Psoas muscle (tissue), 8 donors: Measurements from ENCODE around the gene ITPKA. TPM values are rescaled to one million over a fixed set of nuclear protein-coding genes. Genes with fewer than 3 reads are reported as not detected.
A peak's percentile ranks its signal among the peaks of the same experiment; 100 is the strongest.

Experiments used
- ATAC-seq, 4 donors: fragments of 200-7000 bp; cut with Tn5 transposase; one replicate each; pipeline ENCODE4 v1.9.1; 2020; ENCODE audit warnings: moderate library complexity in 3 of 4, mild to moderate bottlenecking in 2 of 4
- DNase-seq, 2 donors: peaks; one replicate each; pipeline ENCODE4 v3.0.0-alpha.2; 2020
- H3K27ac ChIP-seq: fragments of 200-600 bp; one replicate; pipeline ENCODE4 v1.8.0; 2022
- H3K27me3 ChIP-seq, 3 donors: fragments of 200-600 bp in 1 of 3; one replicate each; pipeline versions ENCODE4 v1.6.1 to v1.8.0; 2013 to 2022; ENCODE audit warnings: low read length in 2 of 3, mild to moderate bottlenecking in 2 of 3, moderate library complexity in 1 of 3; ENCODE audit not compliant: insufficient read depth in 3 of 3
- H3K36me3 ChIP-seq, 2 donors: fragments of 200-600 bp in 1 of 2; one replicate each; pipeline versions ENCODE4 v1.6.1 to v1.8.0; 2013 to 2022; ENCODE audit warnings: low read depth in 1 of 2, mild to moderate bottlenecking in 1 of 2, moderate library complexity in 1 of 2; ENCODE audit not compliant: insufficient read depth in 1 of 2
- H3K4me1 ChIP-seq: fragments of 200-600 bp; one replicate; pipeline ENCODE4 v1.8.0; 2022
- H3K4me3 ChIP-seq: fragments of 200-600 bp; one replicate; pipeline ENCODE4 v1.8.0; 2022; ENCODE audit warnings: mild to moderate bottlenecking
- H3K9me3 ChIP-seq: fragments of 200-600 bp; one replicate; pipeline ENCODE4 v1.8.0; 2022
- WGBS, 3 donors: extraction: QIAGEN DNeasy Blood & Tissue Kit; methylation state at CpG; one replicate each; pipeline versions ENCODE4 v1.1.6 to v1.1.7; 2013; 5-methylcytosine and 5-hydroxymethylcytosine counted together
- intact Hi-C, 2 donors: fragments of 100-400 bp; cut with DNase I; formaldehyde crosslinking; loops; one replicate each; pipeline versions ENCODE4 v1.11.0 to v1.14.2; 2022
- polyA plus RNA-seq, 3 donors: library from polyadenylated mRNA; stranded (reverse); fragments of 200-250 nt; gene quantifications; one replicate each; pipeline ENCODE4 v1.2.3, GENCODE V29; 2013
- total RNA-seq, 4 donors: library from RNA; stranded (reverse); fragmentation: NEBNext Ultra II Directional in 2 of 4; extraction: Animal tissue kit (Norgen Biotek cat#: 25700) in 2 of 4; gene quantifications; one replicate each; pipeline versions ENCODE4 v1.2.1 to v1.2.4, GENCODE V29; 2021 to 2023
- TF ChIP-seq, protein P1 (sequence below): fragments of 200-600 bp; IDR thresholded peaks from one replicate; pipeline ENCODE4 v1.8.0; 2022; ENCODE audit warnings: antibody characterized with exemption
- donor health status: healthy with polysubstance abuse.
- donor health status: DM: no; HTN: no; CAD: no; lungs with moderate emphysema.
- donor health status: Bipolar disorder and iron deficiency.
- donor health status: healthy.
- donor health status: DM: yes; HTN: yes; CAD: no.
- donor health status: DM: no; HTN: no; CAD: no.
- donor health status: DM: no; HTN: no; CAD: no.
- donor health status: DM: yes; HTN: yes; CAD: no.

Gene ITPKA
- total and polyA plus RNA-seq, 7 donors = 0.04 to 1.7 (median 0.79) TPM; not detected in 1

DNA sequence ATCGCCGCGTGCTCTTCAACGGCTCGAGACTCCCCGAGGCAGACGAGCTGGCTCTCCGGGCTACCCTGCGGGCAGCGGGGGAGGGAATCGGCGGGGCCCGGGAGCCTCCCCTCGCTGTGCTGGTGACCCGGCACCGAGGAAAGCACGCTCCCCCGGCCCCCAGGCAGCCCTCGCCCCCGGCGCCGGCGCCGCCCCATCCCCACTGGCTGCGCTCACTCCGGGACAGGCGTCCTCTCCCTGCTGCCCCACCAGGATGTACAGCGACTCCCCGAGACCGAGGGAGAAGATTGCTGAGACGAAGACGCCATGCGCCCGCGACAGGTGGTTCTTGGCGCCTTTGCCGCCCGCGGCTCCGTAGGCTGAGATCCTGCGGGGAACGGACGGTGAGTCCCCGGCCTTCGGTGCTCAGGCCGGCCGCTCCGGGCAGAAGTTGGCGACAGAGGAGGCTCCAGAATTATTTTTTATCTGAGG is 18.3 kb downstream of the ITPKA start:
- 1 to 2% (median 2%) methylated on average over 27 to 49 of the region's 49 CpGs for WGBS, 3 donors

GRCh38 chr15:41512512-41512939 is 18.9 kb downstream of the ITPKA start:
- 4 to 6% (median 5%) methylated on average over 31 to 33 of the region's 33 CpGs for WGBS, 3 donors
- intact Hi-C loops = no loop called here
- TF ChIP-seq, protein P1, sequence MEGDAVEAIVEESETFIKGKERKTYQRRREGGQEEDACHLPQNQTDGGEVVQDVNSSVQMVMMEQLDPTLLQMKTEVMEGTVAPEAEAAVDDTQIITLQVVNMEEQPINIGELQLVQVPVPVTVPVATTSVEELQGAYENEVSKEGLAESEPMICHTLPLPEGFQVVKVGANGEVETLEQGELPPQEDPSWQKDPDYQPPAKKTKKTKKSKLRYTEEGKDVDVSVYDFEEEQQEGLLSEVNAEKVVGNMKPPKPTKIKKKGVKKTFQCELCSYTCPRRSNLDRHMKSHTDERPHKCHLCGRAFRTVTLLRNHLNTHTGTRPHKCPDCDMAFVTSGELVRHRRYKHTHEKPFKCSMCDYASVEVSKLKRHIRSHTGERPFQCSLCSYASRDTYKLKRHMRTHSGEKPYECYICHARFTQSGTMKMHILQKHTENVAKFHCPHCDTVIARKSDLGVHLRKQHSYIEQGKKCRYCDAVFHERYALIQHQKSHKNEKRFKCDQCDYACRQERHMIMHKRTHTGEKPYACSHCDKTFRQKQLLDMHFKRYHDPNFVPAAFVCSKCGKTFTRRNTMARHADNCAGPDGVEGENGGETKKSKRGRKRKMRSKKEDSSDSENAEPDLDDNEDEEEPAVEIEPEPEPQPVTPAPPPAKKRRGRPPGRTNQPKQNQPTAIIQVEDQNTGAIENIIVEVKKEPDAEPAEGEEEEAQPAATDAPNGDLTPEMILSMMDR = no peak
- no peak overlapping the region for H3K27ac ChIP-seq
- H3K4me1 ChIP-seq = peaks cover 22% of the 10 kb centered on the region
- peak overlapping the region; percentile 54 for H3K4me3 ChIP-seq
- peaks cover 0 to 8% of the 10 kb centered on the region in 2 donors for H3K36me3 ChIP-seq
- ATAC-seq = peak in 3 of 4 donors; percentile 25 to 48 (median 40)
- peaks cover 0 to 34% (median 26%) of the 10 kb centered on the region in 3 donors for H3K27me3 ChIP-seq
- no peak for DNase-seq
- H3K9me3 ChIP-seq = no peaks in the 10 kb centered on the region

More for the DNA sequence above, 18.3 kb downstream of the ITPKA start:
- DNase-seq = no peak
- TF ChIP-seq, protein P1 = no peak
- Histone ChIP-seq H3K27me3 (peaks cover 0 to 34% (median 26%) of the 10 kb centered on the region in 3 donors), H3K4me3 (peak overlapping the region; percentile 54), H3K36me3 (peaks cover 0 to 2% of the 10 kb centered on the region in 2 donors), H3K9me3 (no peaks in the 10 kb centered on the region), H3K4me1 (peaks cover 22% of the 10 kb centered on the region), H3K27ac (no peak overlapping the region)
- intact Hi-C loops = no loop called here
- peak in 3 of 4 donors; percentile 22 to 32 (median 25) for ATAC-seq

DNA sequence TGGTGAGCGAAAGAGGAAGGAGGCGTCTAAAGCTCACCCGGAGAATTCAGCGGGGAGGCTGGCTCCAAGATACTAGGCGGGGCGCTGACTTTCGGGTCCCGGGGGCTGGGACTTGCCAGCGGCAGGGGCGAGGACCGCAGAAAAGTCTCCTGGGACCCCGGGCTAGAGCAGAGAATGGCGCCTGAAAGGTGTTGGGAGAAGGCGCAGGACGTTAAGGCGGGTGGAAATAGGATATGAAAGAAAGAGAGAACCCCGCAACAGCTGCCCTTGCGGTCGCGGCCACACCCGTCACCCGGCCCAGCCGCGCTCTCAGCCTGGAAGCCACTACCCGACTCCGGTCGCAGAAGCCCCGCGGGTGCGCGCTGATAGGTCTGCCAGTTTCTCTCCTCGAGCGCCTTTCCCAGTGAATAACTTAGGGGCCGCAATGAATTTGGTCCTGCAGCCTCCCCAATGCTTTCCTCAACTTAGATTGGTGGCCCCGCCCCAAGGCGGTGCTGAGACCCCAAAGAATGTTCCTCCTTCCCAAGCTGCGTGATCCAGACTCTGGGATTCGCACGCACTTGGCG is 19.3 kb downstream of the ITPKA start:
- Histone ChIP-seq H3K27ac (no peak overlapping the region), H3K27me3 (peaks cover 0 to 34% (median 26%) of the 10 kb centered on the region in 3 donors), H3K36me3 (peaks cover 0 to 13% of the 10 kb centered on the region in 2 donors), H3K4me1 (peaks cover 22% of the 10 kb centered on the region), H3K9me3 (no peaks in the 10 kb centered on the region), H3K4me3 (peak overlapping the region; percentile 54)
- TF ChIP-seq, protein P1 = no peak
- DNase-seq = no peak
- WGBS, 3 donors = 1% methylated on average over 34 to 40 of the region's 40 CpGs
- peak; percentile 59 to 81 (median 72) for ATAC-seq
- intact Hi-C loops = no loop called here

GRCh38 chr15:41513506-41514227 is 20.0 kb downstream of the ITPKA start, which contains the start of gene LTK:
LTK (minus strand) TSS chr15:41513827; CDS start chr15:41513709, 118 bp downstream.
- intact Hi-C loops = no loop called here
- ATAC-seq (peak; percentile 27 to 44 (median 34)), DNase-seq (no peak)
- peaks cover 0 to 34% (median 26%) of the 10 kb centered on the region in 3 donors for H3K27me3 ChIP-seq
- no peaks in the 10 kb centered on the region for H3K9me3 ChIP-seq
- H3K4me3 ChIP-seq = peak within 1 kb of the TSS; percentile 54
- TF ChIP-seq, protein P1 = no peak
- peaks cover 22% of the 10 kb centered on the region for H3K4me1 ChIP-seq
- 11 to 13% (median 13%) methylated on average over 32 to 33 of the region's 33 CpGs for WGBS, 3 donors
- H3K27ac ChIP-seq = no peak within 1 kb of the TSS
- peaks cover 0 to 14% of the 10 kb centered on the region in 2 donors for H3K36me3 ChIP-seq
